ENCODE data around the gene HERPUD1. TPM values are rescaled to one million over a fixed set of nuclear protein-coding genes. Genes with fewer than 3 reads are reported as not detected.

The HERPUD1 gene
- total RNA-seq, 4 donors from 2014 or later: 143 to 274 (median 161) TPM

GRCh38 chr16:56936491-56936890 is 4.5 kb downstream of the HERPUD1 start:
- 64 to 68% methylated on average over 5 of the region's 5 CpGs for WGBS, 2 donors
- H3K4me1 ChIP-seq: peaks cover 0 to 79% (median 43%) of the 10 kb centered on the region in 4 donors
- peak overlapping the region in 1 of 4 donors; percentile 100 for H3K27ac ChIP-seq
- no peak for TF ChIP-seq EP300 (IDR thresholded peaks at IDR 0.05)
- TF ChIP-seq CTCF (IDR thresholded peaks at IDR 0.05): no peak
- no peak for TF ChIP-seq POLR2A (IDR thresholded peaks at IDR 0.05)
- H3K36me3 ChIP-seq: peaks cover 7 to 63% (median 29%) of the 10 kb centered on the region in 3 donors
- no peaks in the 10 kb centered on the region for H3K27me3 ChIP-seq
- no peaks in the 10 kb centered on the region for H3K9me3 ChIP-seq
- peak overlapping the region in 1 of 4 donors; percentile 100 for H3K4me3 ChIP-seq
- no peak for DNase-seq (ENCODE audit: low spot score in 2 of 2)

GRCh38 chr16:56936950-56937349 is 5.0 kb downstream of the HERPUD1 start:
- Histone ChIP-seq H3K36me3 (peaks cover 7 to 68% (median 31%) of the 10 kb centered on the region in 3 donors), H3K27ac (peak overlapping the region in 1 of 4 donors; percentile 100), H3K4me1 (peaks cover 0 to 83% (median 43%) of the 10 kb centered on the region in 4 donors), H3K27me3 (no peaks in the 10 kb centered on the region), H3K4me3 (peak overlapping the region in 1 of 4 donors; percentile 3), H3K9me3 (no peaks in the 10 kb centered on the region)
- no peak for TF ChIP-seq EP300 (IDR thresholded peaks at IDR 0.05)
- no peak for DNase-seq (ENCODE audit: low spot score in 2 of 2)
- 55 to 68% methylated on average over 5 of the region's 5 CpGs for WGBS, 2 donors

GRCh38 chr16:56938664-56939513 is 6.9 kb downstream of the HERPUD1 start:
- Histone ChIP-seq H3K9me3 (no peaks in the 10 kb centered on the region), H3K36me3 (peaks cover 9 to 87% (median 47%) of the 10 kb centered on the region in 3 donors), H3K27me3 (no peaks in the 10 kb centered on the region), H3K4me1 (peaks cover 0 to 91% (median 41%) of the 10 kb centered on the region in 4 donors), H3K4me3 (no peak overlapping the region), H3K27ac (peak overlapping the region in 1 of 4 donors; percentile 5)
- no peak for DNase-seq (ENCODE audit: low spot score in 2 of 2)
- 80 to 84% methylated on average over 8 of the region's 8 CpGs for WGBS, 2 donors
- TF ChIP-seq CTCF (IDR thresholded peaks at IDR 0.05) (no peak), EP300 (IDR thresholded peaks at IDR 0.05) (peak in 1 of 2 donors; percentile 18), POLR2A (IDR thresholded peaks at IDR 0.05) (peak in 1 of 2 donors; percentile 9)

- Histone ChIP-seq H3K27ac (peak overlapping the region in 1 of 4 donors; percentile 23), H3K27me3 (no peaks in the 10 kb centered on the region), H3K9me3 (no peaks in the 10 kb centered on the region), H3K36me3 (peaks cover 14 to 97% (median 56%) of the 10 kb centered on the region in 3 donors), H3K4me3 (no peak overlapping the region), H3K4me1 (peaks cover 0 to 92% (median 35%) of the 10 kb centered on the region in 4 donors)
- DNase-seq (ENCODE audit: low spot score in 2 of 2): no peak
- no peak for TF ChIP-seq CTCF (IDR thresholded peaks at IDR 0.05)
- TF ChIP-seq POLR2A (IDR thresholded peaks at IDR 0.05): no peak
- no peak for TF ChIP-seq EP300 (IDR thresholded peaks at IDR 0.05)
- WGBS, 2 donors: 81 to 89% methylated on average over 4 of the region's 4 CpGs
Observed at GRCh38 chr16:56939801-56940200, 7.9 kb downstream of the HERPUD1 start.

GRCh38 chr16:56941092-56941491 is 9.2 kb downstream of the HERPUD1 start:
- H3K27me3 ChIP-seq: no peaks in the 10 kb centered on the region
- DNase-seq (ENCODE audit: low spot score in 2 of 2): no peak
- peak overlapping the region in 1 of 4 donors; percentile 29 for H3K27ac ChIP-seq
- no peaks in the 10 kb centered on the region for H3K9me3 ChIP-seq
- peak in 1 of 2 donors; percentile 15 for TF ChIP-seq EP300 (IDR thresholded peaks at IDR 0.05)
- no peak for TF ChIP-seq POLR2A (IDR thresholded peaks at IDR 0.05)
- TF ChIP-seq CTCF (IDR thresholded peaks at IDR 0.05): no peak
- peaks cover 14 to 99% (median 60%) of the 10 kb centered on the region in 3 donors for H3K36me3 ChIP-seq
- H3K4me3 ChIP-seq: no peak overlapping the region
- WGBS, 2 donors: 61 to 92% methylated on average over 2 of the region's 2 CpGs
- H3K4me1 ChIP-seq: peaks cover 0 to 86% (median 23%) of the 10 kb centered on the region in 4 donors
